GM18505 (cell line): ENCODE results near the gene RYR3.

Experiments used
- ATAC-seq: cut with Tn5 transposase; IDR thresholded peaks from one replicate; pipeline ENCODE4 v1.9.1; 2021; ENCODE audit not compliant: unreplicated experiment
- POLR2A ChIP-seq: IDR thresholded peaks from 4 replicates; pipeline ENCODE4 v1.6.1; 2011; ENCODE audit warnings: borderline replicate concordance; ENCODE audit not compliant: insufficient read depth, insufficient read length; ENCODE audit errors: extremely low read depth

The RYR3 gene

DNA sequence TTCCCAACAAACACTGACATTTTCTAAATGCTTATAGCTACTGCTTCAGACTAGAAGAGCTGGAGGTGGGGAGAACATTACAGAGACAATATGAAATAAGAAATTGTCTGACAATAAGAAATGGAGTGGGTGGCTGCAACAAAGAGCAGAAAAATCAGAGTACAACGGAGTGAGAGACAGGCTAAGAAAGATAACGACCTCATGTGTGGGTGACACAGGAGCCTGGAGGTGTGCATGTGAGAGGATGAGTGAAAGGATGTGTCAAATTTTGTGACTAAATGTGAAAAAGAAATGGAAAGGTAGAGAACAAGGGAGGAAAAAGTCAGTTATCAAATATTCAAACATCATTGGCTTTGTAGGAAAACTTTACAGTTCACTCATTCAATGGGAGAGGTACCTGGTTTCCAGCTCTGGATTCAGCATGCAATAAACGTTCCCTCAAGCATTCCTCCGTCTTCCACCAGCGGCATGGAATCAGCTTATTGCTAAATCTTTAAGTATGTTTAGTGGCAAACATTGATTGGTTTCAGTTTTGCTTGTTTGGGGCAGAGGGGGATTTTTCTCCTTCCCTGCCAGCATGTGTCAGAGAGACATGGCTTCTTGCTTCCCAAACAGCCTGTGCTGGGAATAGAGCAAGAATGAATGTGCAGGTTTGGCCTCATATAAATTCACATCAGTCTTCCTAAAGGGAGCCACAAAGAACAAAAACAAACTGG, 553.8 kb downstream of the RYR3 start:
- no peak for ATAC-seq
- TF ChIP-seq POLR2A = no peak

DNA sequence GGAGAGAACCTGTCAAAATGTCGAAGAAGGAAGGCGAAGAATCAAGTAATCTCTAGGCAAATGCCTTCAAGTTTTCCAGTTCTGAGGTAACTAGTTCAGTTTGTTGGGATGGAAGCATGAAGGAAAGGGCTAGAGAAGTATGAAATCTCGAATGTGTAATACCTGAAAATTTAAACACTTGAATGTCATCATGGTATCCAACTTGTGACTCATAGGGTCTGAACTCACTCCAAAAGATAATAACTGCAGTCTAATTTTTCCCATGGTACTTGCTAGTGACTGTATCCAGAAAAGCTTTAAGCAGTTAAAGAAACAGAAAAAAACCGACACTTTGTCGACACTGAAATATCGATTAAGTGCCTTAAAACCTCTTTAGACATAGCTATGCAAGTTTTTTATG, 554.6 kb downstream of the RYR3 start:
- no peak for ATAC-seq
- TF ChIP-seq POLR2A = no peak

DNA sequence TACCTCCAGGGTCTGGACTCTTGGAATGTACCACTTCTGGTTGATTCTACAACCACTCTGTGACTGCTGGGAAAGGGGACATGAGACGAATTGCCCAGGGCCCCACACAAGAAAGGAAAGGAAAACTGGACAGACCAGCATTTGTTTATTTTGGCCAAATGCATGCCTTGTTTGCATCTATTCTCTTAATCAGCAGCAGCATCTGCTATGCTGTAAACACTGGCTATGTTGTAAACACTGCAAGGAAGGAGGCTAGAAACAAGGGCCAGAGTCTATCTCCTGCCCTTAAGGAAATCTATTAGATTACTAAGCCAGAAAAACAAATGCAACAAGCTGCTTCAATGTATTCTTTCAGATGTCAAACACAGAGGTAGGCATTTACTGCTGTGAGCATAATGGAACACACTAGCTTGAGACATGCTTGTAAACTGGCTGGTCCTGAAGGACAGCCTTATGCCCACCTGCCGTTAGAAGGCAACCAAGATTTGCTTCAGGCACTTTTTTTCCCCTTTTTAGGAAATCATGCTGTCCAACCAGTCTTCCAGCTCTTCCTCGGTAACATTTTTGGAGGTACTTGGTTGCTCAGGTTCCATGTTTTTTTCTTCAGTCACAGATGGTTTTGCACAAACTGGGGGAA, 555.5 kb downstream of the RYR3 start:
- no peak for ATAC-seq
- no peak for TF ChIP-seq POLR2A

DNA sequence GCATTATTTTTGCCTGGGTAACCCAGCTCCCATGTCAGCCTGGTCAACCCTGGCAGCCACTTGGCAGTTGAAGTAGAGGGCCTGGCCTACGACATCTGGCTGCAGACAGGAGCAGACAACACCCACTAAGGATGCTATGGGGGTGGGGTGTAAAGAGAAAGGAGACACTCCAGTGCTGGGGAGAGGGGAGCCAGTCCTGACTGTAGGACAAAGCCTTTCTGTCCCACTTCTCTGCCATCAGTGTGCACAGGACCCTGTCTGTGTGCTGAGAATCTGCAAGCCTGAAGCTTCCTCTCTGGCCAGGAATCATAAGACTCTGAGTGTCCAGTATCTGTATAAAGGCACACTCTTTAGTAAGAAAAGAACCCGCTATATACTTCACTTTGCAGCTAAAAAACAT, 561.2 kb downstream of the RYR3 start:
- no peak for TF ChIP-seq POLR2A
- ATAC-seq = no peak

DNA sequence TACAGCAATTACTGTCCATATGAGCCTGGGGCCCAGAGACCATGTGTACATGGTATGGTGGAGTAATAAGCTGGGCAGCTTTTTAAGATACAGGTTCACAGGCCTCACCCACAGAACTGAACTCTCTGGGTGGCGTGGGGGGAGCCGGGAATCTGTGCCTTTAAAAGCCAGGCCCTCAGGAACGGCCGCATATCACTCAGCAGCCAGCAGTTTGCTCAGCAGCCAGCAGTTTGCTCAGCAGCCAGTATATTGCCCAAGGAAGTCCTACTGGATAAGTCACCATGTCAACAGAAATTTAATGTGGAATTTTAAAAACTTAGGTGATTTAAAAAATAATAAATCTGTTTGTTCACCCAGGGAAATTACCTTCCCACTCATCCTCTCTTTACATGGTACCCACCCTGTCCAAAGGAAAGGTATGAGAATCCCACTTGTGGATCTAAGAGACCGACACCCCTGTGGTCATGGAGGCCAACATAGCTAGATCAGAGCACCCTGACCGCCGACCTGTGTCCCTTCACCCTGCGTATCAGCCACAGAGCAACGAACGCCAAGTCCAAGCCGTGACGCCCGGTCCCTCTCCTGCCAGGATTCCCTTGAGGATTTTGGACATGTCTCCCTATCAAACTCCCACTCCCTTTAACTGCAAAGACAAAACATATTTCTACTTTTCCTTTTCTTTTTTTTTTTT, 561.8 kb downstream of the RYR3 start:
- TF ChIP-seq POLR2A = no peak
- no peak for ATAC-seq

GRCh38 chr15:33874156-33874555, 563.4 kb downstream of the RYR3 start:
- no peak for TF ChIP-seq POLR2A
- no peak for ATAC-seq

- ATAC-seq = no peak
- TF ChIP-seq POLR2A = no peak
Measured at GRCh38 chr15:33882921-33883320, 572.2 kb downstream of the RYR3 start.

DNA sequence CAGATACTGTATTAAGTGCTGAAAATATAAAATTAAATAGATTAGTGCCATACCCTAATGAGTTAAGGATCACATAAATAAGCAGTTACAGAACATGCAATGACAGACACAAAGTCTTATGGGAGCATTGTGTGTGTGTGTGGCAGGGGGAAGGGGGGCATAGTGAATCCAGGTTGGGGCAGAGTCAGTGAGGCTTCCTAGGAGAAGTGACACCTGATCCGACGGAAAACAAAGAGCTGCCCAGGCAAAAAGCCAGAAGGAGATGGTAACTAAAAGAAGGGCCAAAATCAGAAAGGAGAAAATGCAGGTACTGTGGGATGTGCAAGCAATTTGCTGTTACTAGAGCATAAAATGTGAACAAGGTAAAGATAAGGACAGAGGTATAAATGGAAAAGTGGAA, 577.4 kb downstream of the RYR3 start:
- TF ChIP-seq POLR2A = no peak
- ATAC-seq = no peak

DNA sequence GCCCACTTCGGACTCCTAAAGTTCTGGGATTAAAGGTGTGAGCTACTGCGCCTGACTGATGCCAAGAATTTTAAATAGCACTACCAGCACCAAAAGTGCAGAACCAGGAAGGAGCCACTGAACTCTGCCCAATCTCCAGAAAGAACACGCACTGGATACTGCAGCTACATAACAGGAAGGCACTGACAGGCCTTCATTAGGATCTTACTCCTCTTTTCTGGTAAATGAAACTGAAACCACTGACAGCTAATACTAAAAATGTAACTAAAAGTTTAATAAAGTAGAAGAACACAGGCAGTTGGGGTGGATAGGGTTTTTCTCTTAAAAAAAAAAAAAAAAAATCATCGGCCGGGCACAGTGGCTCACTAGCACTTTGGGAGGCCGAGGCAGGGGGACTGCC, 583.4 kb downstream of the RYR3 start:
- no peak for ATAC-seq
- no peak for TF ChIP-seq POLR2A

- no peak for TF ChIP-seq POLR2A
- ATAC-seq = no peak
Measured at GRCh38 chr15:33902043-33902442, 591.3 kb downstream of the RYR3 start.

DNA sequence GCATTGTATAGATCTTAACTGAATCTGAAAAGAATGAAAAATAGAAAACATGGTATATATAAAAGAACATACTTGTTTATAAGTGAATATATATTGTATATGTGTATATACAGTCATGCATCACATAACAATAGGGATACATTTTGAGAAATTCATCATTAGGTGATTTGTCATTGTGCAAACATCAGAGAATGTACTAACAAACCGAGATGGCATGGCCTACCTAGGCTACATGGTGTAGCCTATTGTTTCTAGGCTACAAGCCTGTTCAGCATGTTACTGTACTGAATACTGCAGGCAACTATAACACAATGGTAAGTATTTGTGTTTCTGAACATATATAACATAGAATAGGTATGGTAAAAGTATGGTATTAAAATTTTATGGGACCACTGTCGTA, 592.9 kb downstream of the RYR3 start:
- no peak for ATAC-seq
- no peak for TF ChIP-seq POLR2A

DNA sequence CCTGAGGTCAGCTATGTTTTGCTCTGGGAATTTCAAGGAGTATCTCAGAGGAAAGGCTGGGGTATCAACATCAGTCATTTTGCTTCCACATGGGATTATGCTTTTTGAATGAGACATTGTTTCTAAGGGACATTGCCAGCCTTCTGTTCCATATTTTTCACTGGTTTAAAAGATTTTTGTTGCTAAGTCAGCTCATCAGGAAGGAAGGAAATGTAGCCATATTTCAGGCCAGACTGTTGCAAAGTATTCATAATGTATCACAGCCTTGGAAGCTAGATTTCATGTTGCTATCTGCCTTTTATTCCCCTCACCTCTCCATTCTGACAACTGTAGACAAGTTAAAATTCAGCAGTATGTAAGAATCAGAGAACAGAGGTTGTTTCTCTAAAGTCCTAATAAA, 596.6 kb downstream of the RYR3 start:
- no peak for ATAC-seq
- TF ChIP-seq POLR2A = no peak

GRCh38 chr15:33908406-33908805, 597.6 kb downstream of the RYR3 start:
- ATAC-seq = no peak
- no peak for TF ChIP-seq POLR2A

DNA sequence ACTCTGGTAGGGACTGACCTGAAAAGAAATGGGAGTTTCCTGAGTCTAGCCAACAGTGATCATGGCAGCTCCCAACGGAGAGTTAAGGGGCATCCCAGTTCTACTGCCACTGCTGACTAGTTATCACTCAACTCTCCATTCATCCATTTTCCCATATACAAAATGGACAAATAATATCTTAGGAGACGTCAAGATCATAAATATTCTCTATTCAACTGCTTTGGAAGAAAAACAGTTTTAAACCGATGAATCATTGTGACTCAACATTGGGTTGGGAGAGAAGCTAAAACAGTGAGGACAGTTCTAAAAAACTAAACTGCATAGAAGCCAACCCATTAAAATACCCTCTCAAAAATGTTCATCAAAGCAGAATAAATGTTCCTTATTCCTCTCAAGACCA, 600.0 kb downstream of the RYR3 start:
- no peak for ATAC-seq
- TF ChIP-seq POLR2A = no peak
